Fibroblast of lung (primary cell): ENCODE results near the gene VSIG4.

Experiments used
- CTCF ChIP-seq, 2 donors: IDR thresholded peaks in 1 of 2; conservative IDR thresholded peaks in 1 of 2; 1 replicate in 1 of 2; 2 replicates in 1 of 2; pipeline ENCODE4 v1.5.1; 2011 to 2012; ENCODE audit warnings: low read length in 2 of 2, control low read depth in 1 of 2, inconsistent platforms in 1 of 2, low read depth in 1 of 2, mild to moderate bottlenecking in 1 of 2
- EZH2 ChIP-seq: IDR thresholded peaks from 2 replicates; pipeline ENCODE4 v1.5.1; 2012; ENCODE audit warnings: low read length, control low read depth, mild to moderate bottlenecking; ENCODE audit errors: missing control alignments

GRCh38 chrX:66042307-66043077, 2.6 kb upstream of the VSIG4 start:
- TF ChIP-seq CTCF (conservative IDR thresholded peaks at IDR 0.05 in 1 of 2, IDR thresholded peaks at IDR 0.05 in 1 of 2; ENCODE audit: low read depth in 1 of 2, low read length in 2 of 2) (no peak), EZH2 (no peak)
